Gastroesophageal sphincter (tissue), 3 donors: ENCODE data around the gene PRSS56.

Experiments
- EP300 ChIP-seq: sonication (generic); formaldehyde crosslinking; IDR thresholded peaks from one replicate; pipeline ENCODE4 v1.6.1; 2017; ENCODE audit warnings: antibody characterized with exemption, mild to moderate bottlenecking
- POLR2A ChIP-seq, 2 donors: fragments of 450-650 bp; IDR thresholded peaks; one replicate each; pipeline ENCODE4 v1.6.1; 2017; ENCODE audit warnings: antibody characterized with exemption in 2 of 2, mild to moderate bottlenecking in 2 of 2, moderate library complexity in 1 of 2
- POLR2AphosphoS5 ChIP-seq: sonication (generic); formaldehyde crosslinking; IDR thresholded peaks from one replicate; pipeline ENCODE4 v1.6.1; 2017; ENCODE audit warnings: antibody characterized with exemption
- TF ChIP-seq, protein P1 (sequence below), 4 experiments: fragments of 200-600 bp in 2 of 4; fragments of 450-650 bp in 2 of 4; sonication (generic) in 1 of 4; IDR thresholded peaks; one replicate each; pipeline ENCODE4 v1.5.1; 2017 to 2019; ENCODE audit warnings: antibody characterized with exemption in 4 of 4, mild to moderate bottlenecking in 2 of 4, moderate library complexity in 2 of 4

DNA sequence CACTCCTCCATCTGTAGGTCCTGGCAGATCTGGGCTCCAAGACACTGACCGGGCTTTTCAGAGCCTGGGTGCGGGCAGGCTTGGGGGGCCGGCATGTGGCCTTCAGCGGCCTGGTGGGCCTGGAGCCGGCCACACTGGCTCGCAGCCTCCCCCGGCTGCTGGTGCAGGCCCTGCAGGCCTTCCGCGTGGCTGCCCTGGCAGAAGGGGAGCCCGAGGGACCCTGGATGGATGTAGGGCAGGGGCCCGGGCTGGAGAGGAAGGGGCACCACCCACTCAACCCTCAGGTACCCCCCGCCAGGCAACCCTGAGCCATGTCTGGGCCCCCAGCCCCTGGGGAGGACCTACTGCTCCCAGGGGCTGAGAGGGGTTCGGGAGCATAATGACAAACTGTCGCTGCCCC is 5.0 kb downstream of the PRSS56 start:
- no peak for TF ChIP-seq POLR2A (IDR thresholded peaks at IDR 0.05)
- TF ChIP-seq, protein P1, sequence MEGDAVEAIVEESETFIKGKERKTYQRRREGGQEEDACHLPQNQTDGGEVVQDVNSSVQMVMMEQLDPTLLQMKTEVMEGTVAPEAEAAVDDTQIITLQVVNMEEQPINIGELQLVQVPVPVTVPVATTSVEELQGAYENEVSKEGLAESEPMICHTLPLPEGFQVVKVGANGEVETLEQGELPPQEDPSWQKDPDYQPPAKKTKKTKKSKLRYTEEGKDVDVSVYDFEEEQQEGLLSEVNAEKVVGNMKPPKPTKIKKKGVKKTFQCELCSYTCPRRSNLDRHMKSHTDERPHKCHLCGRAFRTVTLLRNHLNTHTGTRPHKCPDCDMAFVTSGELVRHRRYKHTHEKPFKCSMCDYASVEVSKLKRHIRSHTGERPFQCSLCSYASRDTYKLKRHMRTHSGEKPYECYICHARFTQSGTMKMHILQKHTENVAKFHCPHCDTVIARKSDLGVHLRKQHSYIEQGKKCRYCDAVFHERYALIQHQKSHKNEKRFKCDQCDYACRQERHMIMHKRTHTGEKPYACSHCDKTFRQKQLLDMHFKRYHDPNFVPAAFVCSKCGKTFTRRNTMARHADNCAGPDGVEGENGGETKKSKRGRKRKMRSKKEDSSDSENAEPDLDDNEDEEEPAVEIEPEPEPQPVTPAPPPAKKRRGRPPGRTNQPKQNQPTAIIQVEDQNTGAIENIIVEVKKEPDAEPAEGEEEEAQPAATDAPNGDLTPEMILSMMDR (IDR thresholded peaks at IDR 0.05): no peak
- no peak for TF ChIP-seq POLR2AphosphoS5
- no peak for TF ChIP-seq EP300
